Neural cell (in vitro differentiated cells): ENCODE data around the gene RCBTB2.

Source experiments
- CTCF ChIP-seq: fragments of 450-650 bp; IDR thresholded peaks from 2 replicates; pipeline ENCODE4 v1.5.1; 2014; ENCODE audit warnings: antibody characterized with exemption, mild to moderate bottlenecking, moderate library complexity; ENCODE audit not compliant: poor library complexity, severe bottlenecking
- EP300 ChIP-seq: fragments of 450-650 bp; conservative IDR thresholded peaks from 2 replicates; pipeline ENCODE4 v1.6.1; 2014; ENCODE audit warnings: antibody characterized with exemption, mild to moderate bottlenecking, moderate library complexity; ENCODE audit not compliant: poor library complexity, severe bottlenecking
- EZH2 ChIP-seq: fragments of 200-600, 300-800 bp; shearing (Covaris generic), sonication (generic); IDR thresholded peaks from 2 replicates; pipeline ENCODE4 v1.6.1; 2014; ENCODE audit warnings: antibody characterized with exemption, low read length, borderline replicate concordance, mild to moderate bottlenecking; ENCODE audit not compliant: insufficient read depth, poor library complexity, severe bottlenecking
- MXI1 ChIP-seq: fragments of 450-650 bp; conservative IDR thresholded peaks from 2 replicates; pipeline ENCODE4 v1.6.1; 2014; ENCODE audit warnings: antibody characterized with exemption, mild to moderate bottlenecking; ENCODE audit not compliant: poor library complexity, severe bottlenecking
- RAD21 ChIP-seq: fragments of 450-650 bp; conservative IDR thresholded peaks from 2 replicates; pipeline ENCODE4 v1.6.1; 2014; ENCODE audit warnings: antibody characterized with exemption, mild to moderate bottlenecking, moderate library complexity
- REST ChIP-seq: IDR thresholded peaks from 2 replicates; pipeline ENCODE4 v1.6.1; 2012; ENCODE audit warnings: borderline replicate concordance
- TAF1 ChIP-seq: IDR thresholded peaks from 2 replicates; pipeline ENCODE4 v1.6.1; 2012; ENCODE audit warnings: low read depth

DNA sequence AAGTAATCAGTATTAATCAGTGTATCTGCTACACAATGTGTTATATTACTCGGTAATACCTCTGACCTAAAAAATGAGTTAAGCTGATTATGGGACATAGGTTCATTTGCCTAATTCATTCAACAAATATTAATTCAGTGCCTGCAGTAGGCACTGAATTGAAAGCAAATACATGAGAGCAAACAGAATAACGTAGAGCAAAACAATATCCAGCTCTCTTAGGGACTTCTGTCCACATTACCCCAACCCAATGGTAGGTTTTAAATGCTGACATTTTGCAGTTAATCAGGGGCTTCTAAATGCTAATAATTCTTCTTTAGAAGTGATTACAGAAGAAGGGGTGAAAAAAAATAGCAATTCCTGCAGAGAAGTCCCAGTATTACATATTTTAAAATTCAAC, 4.9 kb downstream of the RCBTB2 start:
- TF ChIP-seq EP300 (no peak), TAF1 (no peak), RAD21 (no peak), REST (no peak), MXI1 (no peak), EZH2 (no peak), CTCF (no peak)
